K562 (cell line): ENCODE data around the gene ST6GALNAC2. TPM values are rescaled to one million over a fixed set of nuclear protein-coding genes. Genes with fewer than 3 reads are reported as not detected.
"Not testable (repeated sequence)": the region's sequence is repeated elsewhere in the genome, so short reads cannot be mapped to it uniquely, and the experiment has no call there.

ENCODE experiments used
- ATAC-seq: fragments of 200-7000 bp; cut with Tn5 transposase; 3 replicates; pipeline ENCODE4 v1.9.1; 2020; ENCODE audit warnings: moderate library complexity
- BruUV-seq: library from RNA; stranded (reverse); fragments of 400-500 nt; replicated peaks from 2 replicates; lab custom pipeline; 2021; lab: Mats Ljungman, UMichigan
- CTCF ChIA-PET: fragments of 300-600 bp; formaldehyde crosslinking; extraction: SDS; loops from one replicate; lab custom pipeline; 2021; ENCODE audit warnings: low intra/inter-chr PET ratio; lab: Yijun Ruan, JAX
- POLR2A ChIA-PET: fragments of 300-600, 350-650 bp; sonication (Branson Sonifier 250); formaldehyde crosslinking; extraction: SDS; loops from one replicate; lab custom pipeline; 2021; ENCODE audit warnings: antibody characterized with exemption, inconsistent platforms; lab: Yijun Ruan, JAX
- DNase-seq, 4 experiments: peaks; one replicate each; pipeline versions ENCODE4 v3.0.0 to v3.0.0-alpha.2; 2011 to 2018; ENCODE audit warnings: low spot score in 3 of 4, mixed read lengths in 3 of 4; ENCODE audit errors: extremely low read depth in 1 of 4
- FAIRE-seq: peaks from 2 replicates; lab custom pipeline; 2011; peaks lifted over from hg19 to GRCh38; lab: Jason Lieb, UNC
- H2AFZ ChIP-seq: 2 replicates; pipeline ENCODE4 v1.6.0; 2011; ENCODE audit warnings: low read depth, low read length, control low read depth, inconsistent platforms
- H3K27ac ChIP-seq: fragments of 200-600 bp; 3 replicates; pipeline ENCODE4 v1.8.0; 2011; ENCODE audit warnings: low read depth, mild to moderate bottlenecking, control low read depth, inconsistent platforms, low read length, moderate library complexity, mixed read lengths; ENCODE audit errors: extremely low read depth
- H3K27me3 ChIP-seq, 2 experiments: fragments of 300-600 bp in 1 of 2; 2 replicates in 1 of 2; 3 replicates in 1 of 2; pipeline versions ENCODE4 v1.6.0 to v1.8.0; 2011; ENCODE audit warnings: inconsistent platforms in 2 of 2, low read length in 2 of 2, mild to moderate bottlenecking in 1 of 2, mixed read lengths in 1 of 2, moderate library complexity in 1 of 2; ENCODE audit not compliant: control insufficient read depth in 2 of 2, insufficient read depth in 2 of 2
- H3K36me3 ChIP-seq: fragments of 300-600 bp; 3 replicates; pipeline ENCODE4 v1.8.0; 2011; ENCODE audit warnings: mild to moderate bottlenecking, low read length, inconsistent platforms; ENCODE audit not compliant: control insufficient read depth, insufficient read depth
- H3K4me1 ChIP-seq, 2 experiments: fragments of 200-600 bp in 1 of 2; replicated peaks in 1 of 2; 2 replicates in 1 of 2; 3 replicates in 1 of 2; pipeline versions ENCODE4 v1.5.1 to v1.8.0; 2011; ENCODE audit warnings: inconsistent platforms in 2 of 2, low read length in 2 of 2, mild to moderate bottlenecking in 1 of 2, mixed read lengths in 1 of 2, moderate library complexity in 1 of 2; ENCODE audit not compliant: control insufficient read depth in 2 of 2, insufficient read depth in 2 of 2
- H3K4me2 ChIP-seq: 2 replicates; pipeline ENCODE4 v1.6.1; 2011; ENCODE audit warnings: low read length, control low read depth, inconsistent platforms, mixed read lengths; ENCODE audit not compliant: insufficient read depth
- H3K4me3 ChIP-seq: fragments of 200-600 bp; sonication (generic), shearing (Covaris generic); 2 replicates; pipeline ENCODE4 v1.5.1; 2016; ENCODE audit warnings: control low read depth, inconsistent platforms
- H3K79me2 ChIP-seq: fragments of 200-600 bp; 3 replicates; pipeline ENCODE4 v1.8.0; 2011; ENCODE audit warnings: low read length, inconsistent platforms; ENCODE audit not compliant: control insufficient read depth, insufficient read depth
- H3K9ac ChIP-seq, 2 experiments: 2 replicates each; pipeline versions ENCODE4 v1.6.0 to v1.6.1; 2011; ENCODE audit warnings: low read depth in 2 of 2, low read length in 2 of 2, control low read depth in 1 of 2, inconsistent platforms in 1 of 2, mild to moderate bottlenecking in 1 of 2, mixed read lengths in 1 of 2; ENCODE audit not compliant: insufficient read depth in 1 of 2
- H3K9me1 ChIP-seq: one replicate; pipeline ENCODE4 v1.6.0; 2011; ENCODE audit warnings: inconsistent platforms, mild to moderate bottlenecking, low read length, moderate library complexity; ENCODE audit not compliant: control insufficient read depth, insufficient read depth
- H3K9me3 ChIP-seq: replicated peaks from 2 replicates; pipeline ENCODE4 v1.5.1; 2011; ENCODE audit warnings: low read depth, low read length, inconsistent platforms; ENCODE audit not compliant: control insufficient read depth, insufficient read depth
- H4K20me1 ChIP-seq: replicated peaks from 2 replicates; pipeline ENCODE4 v1.6.1; 2011; ENCODE audit warnings: low read length, inconsistent platforms, mixed read lengths; ENCODE audit not compliant: control insufficient read depth, insufficient read depth
- NR2C1 ChIP-seq, 2 experiments: fragments of 450-650 bp; IDR thresholded peaks; 2 replicates each; pipeline ENCODE4 v1.6.1; 2017; ENCODE audit warnings: mild to moderate bottlenecking in 2 of 2, antibody characterized with exemption in 1 of 2, inconsistent platforms in 1 of 2, missing compliant biosample characterization in 1 of 2, missing genetic modification characterization in 1 of 2
- NR2C2 ChIP-seq, 2 experiments: fragments of 200-800 bp in 1 of 2; sonication (Bioruptor generic) in 1 of 2; sonication (generic) in 1 of 2; formaldehyde crosslinking in 1 of 2; IDR thresholded peaks; 2 replicates each; pipeline versions ENCODE4 v1.6.1 to v1.8.0; 2016 to 2022; ENCODE audit warnings: mild to moderate bottlenecking in 1 of 2, missing compliant biosample characterization in 1 of 2, missing genetic modification characterization in 1 of 2, missing genetic modification reagents in 1 of 2
- WGBS: fragments of 100-300 bp; shearing (Covaris generic); methylation state at CpG from one replicate; pipeline ENCODE4 v1.1.6; 2016; ENCODE audit warnings: low coverage, mixed read lengths; ENCODE audit not compliant: insufficient coverage; ENCODE audit errors: missing lambda C conversion rate; 5-methylcytosine and 5-hydroxymethylcytosine counted together
- in situ Hi-C: fragments of 300-500 bp; cut with MboI; formaldehyde crosslinking; loops from 4 replicates; pipeline ENCODE4 v1.15.0; 2018; ENCODE audit warnings: inconsistent platforms, mixed read lengths
- intact Hi-C: fragments of 100-400 bp; cut with micrococcal nuclease; formaldehyde crosslinking; loops from 2 replicates; pipeline ENCODE4 v1.14.2; 2022
- polyA plus RNA-seq, 8 experiments: library from polyadenylated mRNA; depleted of rRNA in 4 of 8; stranded (reverse) in 5 of 8; unstranded in 3 of 8; fragments of >200 nt; fragmentation: Nextera tagmentation in 2 of 8; fragmentation: Illumina TruSeq in 1 of 8; extraction: Ambion mirVana in 2 of 8; extraction: Trizol in 1 of 8; gene quantifications; 2 replicates each; pipeline versions ENCODE4 v1.2.1 to v1.2.3, GENCODE V29; 2011 to 2014; ENCODE audit warnings: inconsistent platforms in 1 of 8, missing spikeins in 1 of 8
- total RNA-seq, 7 experiments: library from RNA; depleted of rRNA in 6 of 7; stranded (reverse); fragments of >200 nt in 6 of 7; fragmentation: Illumina TruSeq in 2 of 7; extraction: Trizol in 2 of 7; gene quantifications; 2 replicates each; pipeline versions ENCODE4 v1.2.1 to v1.2.3, GENCODE V29; 2011 to 2021; ENCODE audit warnings: low replicate concordance in 1 of 7

Gene ST6GALNAC2
- total and polyA plus RNA-seq, 9 of the 15 experiments (the other 6 are each of a cell fraction or from before 2014, with no cell fraction given) = 0.18 TPM; not detected in 8

DNA sequence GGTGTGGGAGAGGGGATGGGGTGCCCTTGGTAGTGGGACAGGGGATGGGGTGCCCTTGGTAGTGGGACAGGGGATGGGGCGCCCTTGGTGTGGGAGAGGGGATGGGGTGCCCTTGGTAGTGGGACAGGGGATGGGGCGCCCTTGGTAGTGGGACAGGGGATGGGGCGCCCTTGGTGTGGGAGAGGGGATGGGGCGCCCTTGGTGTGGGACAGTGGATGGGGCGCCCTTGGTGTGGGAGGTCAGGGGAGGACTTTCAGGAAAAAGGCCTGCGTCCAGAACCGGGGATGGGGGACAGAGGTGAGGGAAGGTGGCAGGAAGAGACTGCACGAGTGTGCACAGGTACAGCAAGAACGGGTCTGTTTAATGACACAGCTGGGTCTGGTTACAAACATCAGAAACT lies 58.6 kb downstream of the ST6GALNAC2 start:
- intact Hi-C loops, H3K36me3 ChIP-seq, H3K4me2 ChIP-seq, H3K79me2 ChIP-seq, H2AFZ ChIP-seq, ATAC-seq, H3K4me3 ChIP-seq, H4K20me1 ChIP-seq, H3K27ac ChIP-seq, in situ Hi-C loops, BruUV-seq, H3K9ac ChIP-seq, H3K9me1 ChIP-seq, FAIRE-seq, H3K27me3 ChIP-seq, H3K9me3 ChIP-seq, CTCF ChIA-PET, DNase-seq: not testable (repeated sequence)
- POLR2A ChIA-PET = interaction anchor here (2.4 kb wide), 2 partner anchors 13 to 31 kb away, joined by 8 to 18 read pairs; partner anchors contain the start of gene PRCD
- WGBS = 47% methylated on average over 3 of the region's 9 CpGs
- peaks cover 33 to 59% of the 10 kb centered on the region in 2 experiments for H3K4me1 ChIP-seq

DNA sequence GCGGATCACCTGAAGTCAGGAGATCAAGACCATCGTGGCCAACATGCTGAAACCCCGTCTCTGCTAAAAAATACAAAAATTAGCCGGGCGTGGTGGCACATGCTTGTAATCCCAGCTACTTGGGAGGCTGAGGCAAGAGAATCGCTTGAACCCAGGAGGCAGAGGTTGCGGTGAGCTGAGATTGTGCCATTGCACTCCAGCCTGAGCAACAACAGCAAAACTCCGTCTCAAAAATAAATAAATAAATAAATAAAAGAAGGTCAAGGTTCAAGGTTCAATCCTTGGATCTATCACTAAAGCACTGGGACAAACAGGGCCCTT lies 60.2 kb downstream of the ST6GALNAC2 start:
- H3K4me3 ChIP-seq; H3K9ac ChIP-seq; BruUV-seq; H3K9me3 ChIP-seq; in situ Hi-C loops; H3K27me3 ChIP-seq; H3K9me1 ChIP-seq; FAIRE-seq; H4K20me1 ChIP-seq; DNase-seq; H3K36me3 ChIP-seq; H3K4me2 ChIP-seq; H3K27ac ChIP-seq; H3K79me2 ChIP-seq; intact Hi-C loops; ATAC-seq; H2AFZ ChIP-seq; TF ChIP-seq NR2C2 (CRISPR knock-in tag; IDR thresholded peaks at IDR 0.05): not testable (repeated sequence)
- peak; percentile 77 for TF ChIP-seq NR2C1 (IDR thresholded peaks at IDR 0.05)
- TF ChIP-seq NR2C1 (tag; IDR thresholded peaks at IDR 0.05) = peak; percentile 76
- TF ChIP-seq NR2C2 (tag; IDR thresholded peaks at IDR 0.05) = peak; percentile 41; the same call in 1 of the 2 replicates
- POLR2A ChIA-PET = interaction anchor here (1.0 to 1.2 kb wide), 3 partner anchors 15 to 207 kb away, joined by 3 read pairs; no protein-coding TSS in a partner anchor
- peaks cover 26 to 46% of the 10 kb centered on the region in 2 experiments for H3K4me1 ChIP-seq
- 63% methylated on average over 8 of the region's 8 CpGs for WGBS
- CTCF ChIA-PET = interaction anchor here (0.6 to 1.3 kb wide), 2 partner anchors 25 to 189 kb away, joined by 3 read pairs; no protein-coding TSS in a partner anchor
